ENCODE results near the gene ZNF684.
A peak's percentile ranks its signal among the peaks of the same experiment; 100 is the strongest.
"Not testable (repeated sequence)": the region's sequence is repeated elsewhere in the genome, so short reads cannot be mapped to it uniquely, and the experiment has no call there.

Gene ZNF684

DNA sequence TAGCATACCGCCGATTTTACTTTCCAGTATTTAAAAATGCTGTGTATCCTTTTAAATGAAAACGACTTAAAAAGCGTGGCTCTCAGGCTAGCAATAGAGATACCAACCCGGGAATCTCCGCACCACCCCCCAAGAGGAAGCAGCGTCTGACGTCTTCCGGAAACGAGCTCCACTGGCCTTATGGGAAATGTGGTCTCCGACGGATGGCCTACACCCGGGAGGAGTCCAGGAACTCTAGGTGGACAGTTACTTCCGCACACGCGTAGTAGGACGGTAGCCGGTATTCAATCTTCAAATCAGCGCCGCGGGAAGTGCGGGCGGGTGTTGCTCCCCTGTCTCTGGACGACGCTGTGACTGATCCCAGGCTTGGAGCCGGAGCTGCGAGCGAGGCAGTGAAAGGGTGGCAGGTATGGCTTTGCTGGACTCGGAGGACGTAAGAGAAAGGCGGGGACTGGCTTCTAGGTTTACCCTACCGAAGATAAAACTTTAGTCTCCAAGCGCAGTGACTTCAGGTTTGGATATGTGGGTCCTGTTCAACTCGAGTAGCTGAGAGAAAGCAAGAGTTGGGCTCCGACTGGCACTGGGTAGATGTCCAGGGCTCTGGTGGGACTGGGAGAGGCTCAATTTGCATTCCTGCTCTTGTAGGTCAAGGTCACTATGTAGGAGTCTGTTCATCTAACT, at the start of gene ZNF684:
Gene ZNF684, plus strand, starts transcription at position 257 of the 681 bp plus-strand sequence. CDS start 1,530 bp downstream, outside the sequence.
- peak; percentile 96 for DNase-seq

DNA sequence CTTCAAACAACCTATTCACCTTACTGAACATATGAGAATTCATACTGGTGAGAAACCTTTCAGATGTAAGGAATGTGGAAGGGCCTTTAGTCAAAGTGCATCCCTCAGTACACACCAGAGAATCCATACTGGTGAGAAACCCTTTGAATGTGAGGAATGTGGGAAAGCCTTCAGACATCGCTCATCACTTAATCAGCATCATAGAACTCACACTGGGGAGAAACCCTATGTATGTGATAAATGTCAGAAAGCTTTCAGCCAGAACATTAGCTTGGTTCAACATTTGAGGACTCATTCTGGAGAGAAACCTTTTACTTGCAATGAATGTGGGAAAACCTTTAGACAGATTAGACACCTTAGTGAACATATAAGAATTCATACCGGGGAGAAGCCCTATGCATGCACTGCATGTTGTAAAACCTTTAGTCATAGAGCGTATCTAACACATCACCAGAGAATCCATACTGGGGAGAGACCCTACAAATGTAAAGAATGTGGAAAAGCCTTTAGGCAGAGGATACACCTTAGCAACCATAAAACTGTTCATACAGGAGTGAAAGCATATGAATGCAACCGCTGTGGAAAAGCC, 36.0 kb upstream of the ZNF684 start:
- DNase-seq = peak; percentile 6

DNA sequence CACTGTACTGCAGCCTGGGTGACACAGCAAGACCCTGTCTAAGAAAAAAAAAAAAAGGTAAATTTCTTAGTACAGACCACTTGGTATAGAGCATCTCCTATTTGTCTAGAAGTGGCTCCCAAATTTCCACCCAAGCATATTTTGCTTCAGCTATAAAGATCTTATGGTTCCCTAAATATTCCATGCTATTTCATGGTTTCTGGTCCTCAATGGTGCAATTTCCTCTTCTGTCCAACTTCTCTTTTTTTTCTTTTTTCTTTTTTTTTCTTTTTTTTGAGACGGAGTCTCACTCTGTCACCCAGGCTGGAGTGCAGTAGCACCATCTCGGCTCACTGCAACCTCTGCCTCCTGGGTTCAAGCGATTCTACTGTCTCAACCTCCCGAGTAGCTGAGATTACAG, 28.8 kb upstream of the ZNF684 start:
- not testable (repeated sequence) for DNase-seq

DNA sequence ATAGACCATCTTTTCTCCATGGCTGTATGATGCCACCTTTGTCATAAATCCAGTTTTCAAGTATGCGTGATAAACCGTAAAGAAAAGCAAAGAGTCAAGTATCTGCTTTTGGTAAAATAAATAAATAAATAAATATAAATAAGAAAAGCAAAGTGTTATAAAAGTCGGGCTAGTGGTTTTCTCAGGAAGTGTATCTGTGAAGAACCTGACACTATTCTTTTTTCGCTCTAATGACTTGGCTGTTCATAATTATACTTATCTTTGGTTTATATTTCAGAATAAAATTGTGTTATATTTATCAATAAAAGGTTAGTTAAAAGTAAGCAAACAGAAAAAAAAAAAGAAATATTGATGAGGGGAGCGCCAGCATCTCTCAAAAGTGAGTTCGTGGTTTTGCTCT, 23.5 kb upstream of the ZNF684 start:
- no peak for DNase-seq

DNA sequence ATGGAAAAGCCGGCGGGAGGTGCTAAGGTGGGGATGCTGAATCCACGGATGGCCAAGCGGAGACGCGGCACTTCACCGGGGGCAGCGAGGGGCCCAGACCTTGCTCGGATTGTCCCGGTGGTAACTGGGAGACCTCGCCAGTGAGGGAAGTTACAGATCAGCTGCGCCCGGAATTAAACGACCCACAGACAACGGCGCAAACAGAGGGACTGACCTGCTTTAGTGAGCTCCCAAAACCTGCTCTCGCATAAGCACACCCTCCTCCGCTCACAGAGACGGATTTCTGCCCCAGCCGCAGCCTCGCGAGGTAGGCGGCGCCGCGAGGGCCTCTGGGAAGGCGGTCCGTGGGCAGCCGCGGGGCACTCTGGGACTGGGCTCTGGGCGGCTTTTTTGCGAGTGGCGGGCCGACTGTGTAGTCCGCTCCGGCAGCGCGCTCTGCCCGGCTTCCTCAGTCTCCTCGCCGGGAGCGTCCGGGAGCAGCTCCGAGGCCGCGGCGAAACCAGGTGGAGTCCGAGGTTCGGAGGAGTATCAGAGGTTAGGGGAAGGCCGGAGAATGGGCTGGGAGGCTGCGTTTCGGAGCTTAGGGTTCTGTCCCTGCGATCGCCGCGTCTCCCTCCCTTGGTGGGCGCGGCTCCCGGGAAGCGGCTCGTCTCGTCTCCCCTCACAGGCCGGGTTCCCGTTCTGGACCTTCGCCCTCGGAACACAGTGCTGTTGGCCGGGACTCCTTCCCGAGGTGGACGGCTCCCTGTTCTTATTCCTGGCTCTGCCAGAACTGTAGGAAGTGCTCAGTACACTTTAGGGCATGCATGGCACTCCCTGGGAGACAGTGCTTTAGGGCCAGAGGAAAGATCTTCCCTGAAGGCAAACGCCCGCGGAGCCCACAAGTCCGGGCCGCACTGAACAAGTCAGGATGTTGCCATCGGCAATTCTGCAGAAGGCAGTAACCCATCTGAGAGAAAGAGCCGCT, 22.8 kb upstream of the ZNF684 start, which contains the start of gene EXO5:
Gene EXO5, plus strand, starts transcription at position 393 of the 967 bp plus-strand sequence. CDS start 5,778 bp downstream, outside the sequence.
- peak; percentile 80 for DNase-seq

DNA sequence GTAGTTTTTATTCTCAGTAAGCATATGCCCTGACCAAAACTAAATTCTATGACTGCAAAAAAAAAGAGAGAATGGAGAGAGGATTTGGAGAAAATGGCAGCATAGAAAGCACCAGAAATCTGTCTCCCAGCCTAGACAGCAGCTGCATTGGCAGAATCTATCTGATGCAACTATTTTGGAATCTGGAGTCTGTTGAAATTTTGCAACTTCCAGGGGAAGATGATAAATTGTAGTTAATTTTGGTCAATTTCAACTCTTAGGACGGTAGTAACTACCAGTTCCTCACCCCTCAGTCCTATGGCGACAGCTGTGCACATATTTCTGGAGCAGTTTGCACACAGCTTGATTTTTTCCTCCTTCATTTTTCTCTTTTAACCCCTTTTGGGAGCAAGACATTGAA, 11.9 kb upstream of the ZNF684 start:
- no peak for DNase-seq

DNA sequence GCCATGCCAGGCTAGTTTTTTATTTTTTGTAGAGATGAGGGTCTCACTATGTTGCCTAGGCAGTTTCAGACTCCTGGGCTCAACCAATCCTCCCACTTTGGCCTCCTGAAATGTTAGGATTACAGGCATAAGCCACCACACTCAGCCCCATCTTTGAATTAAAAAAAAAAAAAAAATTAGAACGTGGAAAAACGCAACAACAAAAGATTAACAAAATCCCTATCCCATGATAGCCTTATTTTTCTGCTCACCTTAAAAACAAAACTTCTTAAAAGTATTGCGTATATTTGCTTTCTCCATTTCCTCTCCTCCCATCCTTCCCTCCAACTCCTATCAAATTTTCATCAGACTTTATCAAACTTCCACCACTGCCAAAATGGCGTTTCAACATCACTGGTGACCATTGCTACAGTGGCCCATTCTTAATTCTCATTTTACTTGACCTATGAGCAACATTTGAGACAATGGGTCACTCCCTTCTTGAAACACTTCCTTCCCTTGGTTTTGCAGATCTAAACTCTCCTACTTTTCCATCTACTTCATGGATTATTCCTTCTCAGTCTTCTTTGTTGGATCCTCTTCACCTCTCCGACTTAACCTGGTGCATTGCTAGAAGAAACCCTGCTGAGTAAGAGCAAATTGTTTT, 579 bp upstream of the ZNF684 start:
- peak; percentile 15 for DNase-seq

DNA sequence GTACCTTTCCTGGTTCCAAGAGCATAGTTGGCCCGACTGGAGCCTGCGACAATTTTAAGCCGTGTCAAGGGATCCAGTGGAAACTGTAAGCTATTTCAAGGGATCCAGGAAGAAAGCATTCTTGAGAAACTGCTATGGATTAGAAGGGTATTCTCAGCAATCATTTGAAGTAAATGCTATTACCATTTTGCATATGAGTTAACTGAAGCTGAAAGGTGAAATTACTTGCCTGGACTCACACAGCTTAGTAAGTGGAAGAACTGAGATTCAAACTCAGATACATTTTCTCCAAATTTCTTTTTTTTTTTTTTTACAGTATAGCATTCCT, 589 bp downstream of the ZNF684 start:
- no peak for DNase-seq

DNA sequence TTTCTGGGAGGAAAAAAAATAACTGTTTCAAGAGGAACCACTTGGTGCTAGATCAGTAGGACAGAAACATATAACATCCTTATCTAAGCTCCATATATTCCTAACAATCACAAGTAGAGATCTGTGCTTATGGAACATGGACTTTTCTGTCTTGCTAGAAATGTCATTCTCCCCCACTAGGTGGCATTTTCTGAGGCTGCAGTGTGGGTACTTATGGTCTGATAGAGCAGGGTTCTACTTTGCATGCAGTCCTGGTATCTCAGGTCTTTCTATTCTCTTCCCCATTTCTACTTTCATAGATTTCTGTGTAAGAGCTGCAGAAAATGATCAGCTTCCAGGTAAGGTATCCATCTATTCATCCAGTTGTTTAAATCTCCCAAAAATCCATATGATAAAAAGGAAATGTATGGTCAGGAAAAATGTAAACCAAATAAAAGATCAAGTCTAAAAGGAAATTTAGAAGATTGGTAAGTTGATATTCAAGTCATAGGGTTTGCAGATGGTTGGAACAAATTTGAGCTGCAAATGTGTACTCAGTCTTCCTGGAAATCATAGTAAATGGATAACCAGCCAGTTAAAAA, 1.5 kb downstream of the ZNF684 start:
- DNase-seq = peak; percentile 42

DNA sequence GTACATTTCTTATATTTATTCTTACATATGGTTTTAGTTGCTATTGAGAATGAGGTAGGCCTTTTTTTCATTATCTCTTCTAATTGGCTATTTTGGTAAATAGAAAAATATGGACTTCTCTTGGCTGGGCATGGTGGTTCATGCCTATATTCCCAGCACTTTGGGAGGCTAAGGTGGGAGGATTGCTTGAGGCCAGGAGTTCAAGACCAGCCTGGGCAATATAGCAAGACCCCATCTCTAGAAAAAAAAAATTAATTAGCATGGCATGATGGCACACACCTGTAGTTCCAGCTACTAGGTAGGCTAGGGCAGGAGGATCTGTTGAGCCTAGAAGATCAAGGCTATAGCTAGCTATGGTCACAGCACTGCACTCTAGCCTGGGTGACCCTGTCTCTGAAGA, 3.2 kb downstream of the ZNF684 start:
- no peak for DNase-seq

DNA sequence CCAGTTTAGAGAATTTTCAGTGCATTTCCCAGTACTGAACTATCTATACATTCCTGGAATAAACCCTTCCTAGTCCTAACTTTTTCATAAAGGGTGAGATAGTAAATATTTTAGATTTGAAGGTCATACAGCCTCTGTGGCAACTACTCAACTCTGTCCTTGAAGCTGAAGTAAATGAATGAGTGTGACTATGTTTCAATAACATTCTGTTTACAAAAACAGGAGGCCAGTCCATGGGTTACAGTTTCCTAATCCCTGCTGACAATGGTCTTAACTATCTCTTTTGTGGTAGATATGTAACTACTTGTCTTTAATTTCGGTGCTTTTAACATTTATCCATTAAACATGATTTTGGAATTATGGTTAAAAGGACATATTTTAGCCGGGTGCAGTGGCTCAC, 4.3 kb downstream of the ZNF684 start:
- no peak for DNase-seq

DNA sequence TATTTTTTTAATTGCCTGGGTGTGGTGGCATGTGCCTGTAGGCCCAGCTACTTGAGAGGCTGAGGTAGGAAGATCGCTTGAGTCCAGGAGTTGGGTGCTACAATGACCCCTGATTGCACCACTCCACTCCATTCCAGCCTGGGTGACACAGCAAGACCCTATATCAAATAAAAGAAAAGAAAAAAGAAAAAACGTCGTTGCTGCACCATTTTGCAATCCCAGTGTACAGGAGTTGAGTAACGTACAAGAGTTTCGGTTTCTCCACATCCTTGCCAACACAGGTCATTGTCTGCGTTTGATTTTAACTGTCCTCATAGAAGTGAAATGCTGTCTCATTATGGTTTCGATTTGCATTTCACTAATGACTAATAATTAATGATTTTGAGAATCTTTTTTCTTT, 7.9 kb downstream of the ZNF684 start:
- DNase-seq = no peak

DNA sequence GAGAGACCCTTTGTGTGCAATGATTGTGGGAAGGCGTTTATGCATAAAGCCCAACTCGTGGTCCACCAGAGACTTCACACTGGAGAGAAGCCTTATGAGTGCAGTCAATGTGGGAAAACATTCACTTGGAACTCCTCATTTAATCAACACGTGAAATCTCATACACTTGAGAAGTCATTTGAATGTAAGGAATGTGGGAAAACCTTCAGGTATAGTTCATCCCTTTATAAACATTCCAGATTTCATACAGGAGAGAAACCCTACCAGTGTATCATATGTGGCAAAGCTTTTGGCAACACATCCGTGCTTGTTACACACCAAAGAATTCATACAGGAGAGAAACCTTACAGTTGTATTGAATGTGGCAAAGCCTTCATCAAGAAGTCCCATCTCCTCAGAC, 15.5 kb downstream of the ZNF684 start:
- DNase-seq = no peak

DNA sequence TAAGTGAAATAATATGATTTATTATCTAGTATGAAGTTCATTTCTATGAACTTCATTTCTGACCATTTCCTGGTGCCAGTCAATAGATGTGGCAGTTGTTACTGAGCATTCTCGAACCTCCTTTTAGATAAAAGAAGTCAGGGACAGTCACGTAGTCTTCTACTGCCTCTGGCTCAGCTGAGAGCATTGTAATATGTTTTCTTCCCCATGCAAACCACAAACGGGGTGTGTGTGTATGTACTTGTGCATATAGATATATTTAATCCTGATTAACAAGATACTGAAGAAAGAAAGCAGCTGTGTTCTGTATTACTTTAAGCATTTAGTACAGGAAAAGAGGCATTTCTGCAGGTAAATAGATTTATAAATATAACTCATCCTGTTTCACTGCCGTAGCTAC, 21.6 kb downstream of the ZNF684 start:
- DNase-seq = no peak

DNA sequence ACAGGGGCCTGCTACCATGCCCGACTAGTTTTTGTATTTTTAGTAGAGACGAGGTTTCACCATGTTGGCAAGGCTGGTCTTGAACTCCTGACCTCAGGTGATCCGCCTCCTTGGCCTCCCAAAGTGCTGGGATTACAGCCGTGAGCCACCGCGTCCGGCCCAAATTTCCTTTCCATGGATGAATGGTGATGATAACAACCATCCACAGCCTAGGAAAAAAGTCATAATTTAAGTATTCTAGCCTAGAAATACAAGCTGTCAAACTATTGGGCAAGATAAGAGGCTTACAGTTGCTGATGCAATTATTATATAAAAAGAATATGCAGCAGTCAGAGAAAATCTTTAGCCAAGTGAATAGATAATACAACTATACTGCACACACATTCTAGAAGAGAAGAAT, 23.4 kb downstream of the ZNF684 start:
- not testable (repeated sequence) for DNase-seq

DNA sequence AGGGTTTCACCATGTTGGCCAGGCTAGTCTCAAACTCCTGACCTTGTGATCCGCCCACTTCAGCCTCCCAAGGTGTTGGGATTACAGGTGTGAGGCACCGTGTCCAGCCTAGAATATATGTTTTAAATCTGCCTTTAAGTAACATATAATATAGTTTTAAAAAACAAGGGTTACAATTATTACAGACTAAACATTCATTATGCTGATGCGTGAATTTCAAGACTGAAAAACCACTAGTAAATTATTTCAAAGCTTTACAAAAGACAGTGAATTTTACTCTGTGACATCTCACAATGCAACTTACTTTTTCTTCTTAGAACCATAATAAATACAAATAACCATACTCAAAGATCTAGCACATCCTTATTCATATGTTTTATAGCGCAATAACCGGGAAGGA, 24.7 kb downstream of the ZNF684 start:
- no peak for DNase-seq

DNA sequence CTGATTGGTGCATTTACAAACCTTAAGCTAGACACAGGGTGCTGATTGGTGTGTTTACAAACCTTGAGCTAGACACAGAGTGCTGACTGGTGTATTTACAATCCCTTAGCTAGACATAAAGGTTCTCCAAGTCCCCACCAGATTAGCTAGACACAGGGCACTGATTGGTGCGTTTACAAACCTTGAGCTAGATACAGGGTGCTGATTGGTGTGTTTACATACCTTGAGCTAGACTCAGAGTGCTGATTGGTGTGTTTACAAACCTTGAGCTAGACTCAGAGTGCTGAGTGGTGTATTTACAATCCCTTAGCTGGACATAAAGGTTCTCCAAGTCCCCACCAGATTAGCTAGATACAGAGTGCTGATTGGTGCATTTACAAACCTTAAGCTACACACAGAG, 26.8 kb downstream of the ZNF684 start:
- DNase-seq = not testable (repeated sequence)

DNA sequence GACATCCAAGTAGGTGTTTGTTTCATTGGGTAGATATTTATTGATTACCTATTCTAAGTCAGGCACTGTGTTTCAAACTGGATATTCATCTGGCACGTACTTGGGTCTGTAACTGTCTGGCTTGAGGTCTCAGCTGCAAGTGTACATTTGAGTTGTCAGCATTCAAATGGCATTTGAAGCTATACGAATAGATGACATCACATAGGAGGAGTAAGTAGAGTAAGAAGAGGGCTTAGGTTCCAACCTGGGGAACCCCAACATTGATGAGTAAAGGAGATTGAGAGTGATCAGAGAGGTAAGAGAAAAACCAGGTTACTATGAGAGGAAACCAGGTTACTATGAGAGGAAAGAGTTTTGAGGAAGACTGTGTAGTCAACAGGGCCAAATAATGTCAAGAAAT, 30.7 kb downstream of the ZNF684 start:
- DNase-seq = no peak

DNA sequence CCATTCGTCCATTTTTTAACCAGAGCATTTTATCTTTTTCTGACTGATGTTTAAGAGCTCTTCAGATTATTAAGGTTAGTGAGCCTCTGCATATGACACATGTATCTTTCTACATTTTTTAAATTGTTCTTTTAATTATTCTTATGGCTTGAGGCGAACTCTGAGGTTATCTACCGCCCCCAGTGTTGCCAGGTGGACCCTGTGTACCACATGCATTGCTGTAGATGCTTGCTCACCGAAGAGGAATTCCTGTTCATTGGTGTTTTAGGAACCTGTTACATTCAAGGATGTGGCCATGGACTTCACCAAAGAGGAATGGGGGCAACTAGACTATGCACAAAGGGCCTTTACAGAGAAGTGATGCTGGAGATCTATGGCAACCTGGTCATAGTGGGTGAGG, 31.8 kb downstream of the ZNF684 start:
- DNase-seq = no peak

DNA sequence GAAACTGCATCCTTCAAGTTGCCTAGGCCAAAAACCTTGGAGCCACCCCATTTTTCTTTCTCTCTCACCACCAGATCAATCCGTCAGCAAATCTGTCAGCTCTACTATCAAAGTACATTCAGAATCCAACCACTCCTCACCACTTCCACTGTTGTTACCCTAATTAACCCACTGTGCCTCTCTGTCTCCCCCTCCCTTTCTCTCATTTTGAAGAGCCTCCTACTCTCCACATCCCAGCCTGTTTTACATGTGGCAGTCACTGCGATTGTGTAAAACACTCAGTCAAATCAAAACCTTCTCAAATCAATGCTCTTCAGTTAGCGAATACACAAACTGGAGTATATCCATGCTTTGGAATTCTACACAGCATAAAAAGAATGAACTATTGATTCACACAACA, 33.1 kb downstream of the ZNF684 start:
- no peak for DNase-seq

DNA sequence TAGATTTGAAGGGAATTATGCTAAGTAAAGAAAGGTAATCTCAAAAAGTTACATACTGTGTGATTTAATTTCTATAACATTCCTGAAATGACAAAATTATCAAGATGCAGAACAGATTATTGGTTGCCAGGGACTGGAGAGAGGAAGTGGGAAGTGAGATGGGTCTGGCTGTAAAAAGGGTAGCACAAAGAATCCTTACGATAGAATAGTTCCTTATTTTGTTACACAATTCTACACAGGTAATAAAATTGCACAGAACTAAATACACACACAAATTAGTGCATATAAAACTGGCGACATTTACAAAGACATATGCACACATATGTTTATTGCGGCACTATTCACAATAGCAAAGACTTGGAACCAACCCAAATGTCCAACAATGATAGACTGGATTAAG, 33.5 kb downstream of the ZNF684 start:
- DNase-seq = no peak

DNA sequence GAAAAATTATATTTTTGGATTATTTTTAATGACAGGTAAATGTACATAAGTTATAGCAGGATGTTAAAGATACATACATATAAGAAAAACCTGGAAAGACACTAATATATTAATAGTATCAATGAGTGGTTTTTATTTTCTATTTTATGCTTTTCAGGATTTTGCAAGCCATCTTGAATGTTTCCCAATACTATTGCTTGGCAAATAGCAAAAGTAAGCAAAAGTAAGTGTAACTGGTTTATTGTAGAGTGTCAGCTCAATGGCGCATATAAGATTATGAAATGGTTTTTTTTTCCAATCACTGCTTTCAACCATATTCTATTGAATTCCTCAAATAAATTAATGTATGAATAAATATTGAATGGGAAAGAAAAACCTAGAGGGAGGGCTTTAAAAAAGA, 36.4 kb downstream of the ZNF684 start:
- no peak for DNase-seq

DNA sequence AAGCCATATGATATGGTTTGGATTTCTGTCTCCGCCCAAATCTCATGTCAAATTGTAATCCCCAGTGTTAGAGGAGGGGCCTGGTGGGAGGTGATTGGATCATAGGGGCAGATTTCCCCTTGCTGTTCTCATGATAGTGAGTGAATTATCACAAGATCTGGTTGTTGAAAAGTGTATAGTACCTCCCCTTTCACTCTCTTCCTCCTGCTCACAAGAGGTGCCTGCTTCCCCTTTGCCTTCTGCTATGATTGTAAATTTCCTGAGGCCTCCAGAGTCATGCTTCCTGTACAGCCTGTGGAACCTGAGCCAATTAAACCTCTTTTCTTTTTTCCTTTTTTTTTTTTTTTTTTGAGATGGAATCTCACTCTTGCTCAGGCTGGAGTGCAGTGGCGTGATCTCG, 43.4 kb downstream of the ZNF684 start:
- not testable (repeated sequence) for DNase-seq

Measured in fibroblast of skin of right biceps (primary cell).